Hepatocyte (in vitro differentiated cells): ENCODE measurements around the gene TEX14.

Experiments
- CTCF ChIP-seq: fragments of 200-600 bp; sonication (generic); IDR thresholded peaks from 2 replicates; pipeline ENCODE4 v1.5.1; 2016; ENCODE audit warnings: antibody characterized with exemption, mild to moderate bottlenecking; ENCODE audit not compliant: poor library complexity
- EZH2 ChIP-seq: fragments of 200-600 bp; sonication (generic); IDR thresholded peaks from 2 replicates; pipeline ENCODE4 v1.6.1; 2016; ENCODE audit warnings: antibody characterized with exemption, mild to moderate bottlenecking, borderline replicate concordance
- EZH2phosphoT487 ChIP-seq: fragments of 200-600 bp; sonication (generic); IDR thresholded peaks from one replicate; pipeline ENCODE4 v1.6.1; 2018; ENCODE audit warnings: antibody characterized with exemption, mild to moderate bottlenecking, low read depth, moderate library complexity; ENCODE audit not compliant: unreplicated experiment, severe bottlenecking

- no peak for TF ChIP-seq EZH2
- no peak for TF ChIP-seq CTCF
- no peak for TF ChIP-seq EZH2phosphoT487
Measured at GRCh38 chr17:58538811-58539409, 152.9 kb downstream of the TEX14 start.
